Activated CD8-positive, alpha-beta T cell treated with anti-CD3 and anti-CD28 coated beads, Interleukin-2, amount 10 ng/mL, durations not matched to agents 7 days and 5 days (primary cell): ENCODE data around the gene APOBEC3G. TPM values are rescaled to one million over a fixed set of nuclear protein-coding genes. Genes with fewer than 3 reads are reported as not detected.

Experiments used
- ATAC-seq: fragments of 150-1000 bp; cut with Tn5 transposase; one replicate; pipeline ENCODE4 v1.10.0; 2021; ENCODE audit warnings: moderate library complexity
- CTCF ChIA-PET: fragments of 350-600 bp; sonication (Branson Sonifier 250); formaldehyde crosslinking; loops from one replicate; lab custom pipeline; 2021; ENCODE audit warnings: antibody characterized with exemption; lab: Charles Lee
- POLR2A ChIA-PET: fragments of 350-600 bp; sonication (Branson Sonifier 250); formaldehyde crosslinking; loops from one replicate; lab custom pipeline; 2021; ENCODE audit warnings: antibody characterized with exemption; lab: Charles Lee
- DNase-seq: peaks from one replicate; pipeline ENCODE4 v3.0.0-alpha.2; 2020
- H3K27ac Mint-ChIP-seq: one replicate; pipeline ENCODE4 v1.8.0; 2021; ENCODE audit warnings: mild to moderate bottlenecking, mixed read lengths
- H3K27me3 Mint-ChIP-seq: one replicate; pipeline ENCODE4 v1.8.0; 2021; ENCODE audit warnings: low read depth, mixed read lengths
- H3K36me3 Mint-ChIP-seq: one replicate; pipeline ENCODE4 v1.8.0; 2021; ENCODE audit warnings: low read depth, mixed read lengths
- H3K4me1 Mint-ChIP-seq: one replicate; pipeline ENCODE4 v1.8.0; 2021; ENCODE audit warnings: low read depth, mixed read lengths
- H3K4me3 Mint-ChIP-seq: one replicate; pipeline ENCODE4 v1.8.0; 2021; ENCODE audit warnings: mild to moderate bottlenecking, mixed read lengths
- H3K9me3 Mint-ChIP-seq: one replicate; pipeline ENCODE4 v1.8.0; 2022; ENCODE audit warnings: mixed read lengths; ENCODE audit not compliant: insufficient read depth
- total RNA-seq, 2 experiments: library from RNA; stranded (reverse); gene quantifications; one replicate each; pipeline ENCODE4 v1.2.3, GENCODE V29; 2021

Gene APOBEC3G
- total RNA-seq, 2 experiments from 2014 or later: 134 to 138 TPM

DNA sequence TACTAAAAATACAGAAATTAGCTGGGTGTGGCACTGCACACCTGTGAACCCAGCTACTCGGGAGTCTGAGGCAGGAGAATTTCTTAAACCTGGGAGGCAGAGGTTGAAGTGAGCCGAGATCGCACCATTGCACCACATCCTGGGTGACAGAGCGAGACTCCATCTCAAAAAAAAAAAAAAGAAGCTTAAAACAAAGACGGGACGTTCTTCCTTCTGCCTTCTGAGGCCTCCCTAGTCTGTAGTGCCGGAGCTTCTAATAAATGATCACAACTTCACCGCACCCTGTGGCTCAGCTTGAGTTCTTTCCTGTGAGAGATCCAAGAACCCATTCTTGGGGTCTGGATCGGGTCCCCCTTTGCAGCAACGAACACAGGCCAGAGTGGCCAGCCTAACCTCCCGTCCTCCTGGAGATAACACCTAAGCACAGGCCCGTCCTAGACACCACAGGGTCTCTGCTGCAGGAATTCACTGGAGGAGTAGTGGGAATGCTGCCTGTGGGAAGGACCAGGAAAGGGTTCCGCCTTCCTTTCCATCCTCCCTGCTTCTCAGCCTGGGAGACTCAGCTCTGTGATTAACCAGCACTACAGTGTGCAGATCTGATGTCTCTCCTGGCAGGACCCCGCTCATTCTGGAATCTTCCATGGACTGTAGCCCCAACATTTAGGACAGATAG is 17.8 kb downstream of the APOBEC3G start:
- Mint-ChIP-seq H3K27ac (peak overlapping the region; percentile 95), H3K4me1 (peaks cover 98% of the 10 kb centered on the region), H3K27me3 (no peaks in the 10 kb centered on the region), H3K9me3 (no peaks in the 10 kb centered on the region), H3K36me3 (peaks cover 38% of the 10 kb centered on the region), H3K4me3 (peak overlapping the region; percentile 52)
- DNase-seq: peak; percentile 48
- ChIA-PET POLR2A (interaction anchor here (0.9 to 1.0 kb wide), 3 partner anchors 16 to 224 kb away, joined by 3 read pairs; no protein-coding TSS in a partner anchor), CTCF (interaction anchor here (1.1 to 1.5 kb wide), 4 partner anchors 21 to 92 kb away, joined by 3 to 4 read pairs (median 4); no protein-coding TSS in a partner anchor)
- no peak for ATAC-seq

DNA sequence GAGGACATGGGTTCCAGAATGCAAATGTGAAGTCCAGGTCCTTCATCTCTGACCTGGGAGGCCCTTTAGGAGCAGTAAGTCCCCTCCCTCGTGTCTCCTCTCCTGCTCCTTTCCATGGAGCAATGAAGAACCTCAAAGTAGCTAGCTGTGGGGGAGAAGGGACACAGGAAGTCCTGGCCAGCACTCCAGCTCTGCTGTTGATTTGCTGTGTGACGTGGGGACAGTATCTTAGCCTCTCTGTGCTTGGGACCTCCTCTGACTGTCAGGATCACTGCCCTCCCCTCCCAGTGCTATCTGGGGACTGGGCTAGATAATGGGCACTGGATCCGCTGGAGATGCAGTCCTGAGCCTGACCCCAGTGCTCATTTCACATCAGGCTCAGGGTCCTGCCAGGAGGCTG is 18.9 kb downstream of the APOBEC3G start:
- ChIA-PET CTCF (interaction anchor here (1.4 kb wide), 1 partner anchor 93 kb away, joined by 4 read pairs; no protein-coding TSS in a partner anchor), POLR2A (interaction anchor here (0.8 kb wide), 1 partner anchor 74 kb away, joined by 3 read pairs; no protein-coding TSS in a partner anchor)
- DNase-seq (no peak), ATAC-seq (no peak)
- Mint-ChIP-seq H3K4me3 (peak overlapping the region; percentile 45), H3K27me3 (no peaks in the 10 kb centered on the region), H3K36me3 (peaks cover 37% of the 10 kb centered on the region), H3K4me1 (peaks cover 97% of the 10 kb centered on the region), H3K9me3 (no peaks in the 10 kb centered on the region), H3K27ac (peak overlapping the region; percentile 95)

DNA sequence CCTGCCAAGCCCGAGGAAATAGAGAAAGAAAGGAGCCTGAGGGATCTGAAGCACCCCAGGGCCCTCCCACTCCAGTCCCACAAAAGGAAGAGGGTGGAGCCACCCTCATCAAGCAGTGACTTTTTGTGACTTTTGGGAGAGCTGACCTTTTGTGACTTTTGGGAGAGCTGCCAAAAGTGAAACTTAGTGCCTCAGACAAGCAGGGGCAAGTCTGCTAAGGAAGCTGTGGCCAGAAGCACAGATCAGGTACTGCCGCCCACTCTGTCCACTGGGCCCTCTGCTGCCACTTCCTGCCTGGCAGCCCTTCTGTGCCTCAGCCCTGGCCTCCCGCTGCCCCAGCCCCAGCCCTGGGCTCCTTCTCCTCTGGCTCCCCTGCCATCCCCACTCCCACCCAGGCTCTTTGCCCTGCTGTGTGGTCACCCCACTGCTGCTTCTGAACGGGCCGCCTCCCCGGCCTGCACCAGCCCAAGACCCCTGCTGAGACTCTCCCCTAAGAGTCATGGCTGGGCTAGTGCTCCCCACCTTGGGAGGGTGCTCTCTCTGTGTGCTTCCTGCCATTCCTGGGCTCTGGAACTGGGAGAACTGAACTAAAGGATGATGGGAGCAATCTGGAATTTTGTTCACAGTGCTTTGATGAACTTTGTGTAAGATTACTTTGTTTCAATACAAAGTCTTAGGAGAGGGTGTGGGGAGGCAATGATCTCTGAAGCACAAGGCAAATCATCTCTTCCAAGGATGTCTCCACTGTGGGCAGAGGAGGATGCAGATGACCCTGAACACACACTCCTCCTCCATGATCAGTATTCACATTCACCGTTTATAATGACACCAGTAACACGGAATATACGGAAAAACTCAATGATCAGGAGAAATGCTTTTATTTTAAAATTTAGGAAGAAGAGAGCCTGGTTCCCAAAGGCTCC is 20.3 kb downstream of the APOBEC3G start, which contains the start of gene APOBEC3H:
TSS of gene APOBEC3H (plus strand) at position 147 of the 923 bp plus-strand sequence. CDS start 3,035 bp downstream, outside the sequence.
- DNase-seq: peak; percentile 70
- Mint-ChIP-seq H3K36me3 (peaks cover 29% of the 10 kb centered on the region), H3K4me1 (peaks cover 84% of the 10 kb centered on the region), H3K27me3 (no peaks in the 10 kb centered on the region), H3K4me3 (peak within 1 kb of the TSS; percentile 90), H3K27ac (peak within 1 kb of the TSS; percentile 95), H3K9me3 (no peaks in the 10 kb centered on the region)
- POLR2A ChIA-PET: interaction anchor here (0.7 to 2.4 kb wide), 6 partner anchors 8 to 1288 kb away, joined by 3 to 13 read pairs (median 4); no protein-coding TSS in a partner anchor
- CTCF ChIA-PET: interaction anchor here (0.7 to 1.5 kb wide), 3 partner anchors 20 to 46 kb away, joined by 3 to 6 read pairs (median 3); no protein-coding TSS in a partner anchor
- ATAC-seq: peak; percentile 71

DNA sequence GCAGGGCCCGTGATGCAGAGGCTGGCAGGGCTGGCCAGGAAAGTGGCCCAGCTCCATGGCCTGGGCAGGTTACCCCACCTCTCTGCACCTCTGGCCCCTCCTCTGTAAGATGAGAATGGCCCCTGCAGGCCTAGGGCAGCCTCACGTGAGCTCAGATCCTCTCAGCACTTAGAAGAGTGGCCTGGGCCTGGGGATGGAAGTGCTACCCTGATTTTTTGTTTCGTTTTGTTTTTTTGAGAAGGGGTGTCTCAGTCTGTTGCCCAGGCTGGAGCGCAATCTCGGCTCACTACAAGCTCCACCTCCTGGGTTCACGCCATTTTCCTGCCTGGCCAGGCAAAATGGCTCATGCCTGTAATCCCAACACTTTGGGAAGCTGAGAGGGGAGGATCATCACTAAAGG is 21.0 kb downstream of the APOBEC3G start:
- peak overlapping the region; percentile 95 for H3K27ac Mint-ChIP-seq
- no peak for DNase-seq
- H3K4me1 Mint-ChIP-seq: peaks cover 78% of the 10 kb centered on the region
- CTCF ChIA-PET: interaction anchor here (0.6 to 1.5 kb wide), 4 partner anchors 20 to 531 kb away, joined by 3 to 6 read pairs (median 3); partner anchors contain the start of gene APOBEC3G
- ATAC-seq: peak; percentile 22
- H3K9me3 Mint-ChIP-seq: no peaks in the 10 kb centered on the region
- peak overlapping the region; percentile 90 for H3K4me3 Mint-ChIP-seq
- H3K36me3 Mint-ChIP-seq: peaks cover 32% of the 10 kb centered on the region
- no peaks in the 10 kb centered on the region for H3K27me3 Mint-ChIP-seq
- POLR2A ChIA-PET: interaction anchor here (0.6 to 2.4 kb wide), 9 partner anchors 8 to 30 kb away, joined by 3 to 13 read pairs (median 4); partner anchors contain the start of gene APOBEC3G

DNA sequence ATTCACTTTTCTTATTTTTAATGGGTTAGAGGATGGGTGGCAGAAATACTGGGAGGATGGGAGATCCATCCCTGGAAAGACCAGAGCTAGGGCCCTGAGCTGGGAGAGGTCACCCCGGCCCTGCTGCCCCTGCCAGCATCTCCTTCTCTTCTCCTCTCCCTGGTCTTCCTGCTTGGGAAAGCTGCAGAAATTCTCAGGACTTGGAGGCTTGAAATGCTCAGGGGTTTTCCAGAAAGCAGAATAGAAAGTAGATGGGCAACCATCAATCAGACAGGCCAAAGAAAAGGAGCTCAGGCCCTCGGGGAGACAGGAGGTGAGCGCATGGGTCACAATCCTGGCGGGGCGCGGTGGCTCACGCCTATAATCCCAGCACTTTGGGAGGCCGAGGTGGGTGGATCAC is 21.5 kb downstream of the APOBEC3G start:
- ChIA-PET CTCF (interaction anchor here (0.6 to 1.5 kb wide), 6 partner anchors 12 to 532 kb away, joined by 3 to 6 read pairs (median 3); partner anchors contain the start of gene APOBEC3G), POLR2A (interaction anchor here (0.6 to 2.4 kb wide), 11 partner anchors 8 to 397 kb away, joined by 3 to 13 read pairs (median 4); partner anchors contain the start of gene APOBEC3G)
- Mint-ChIP-seq H3K4me1 (peaks cover 78% of the 10 kb centered on the region), H3K4me3 (peak overlapping the region; percentile 90), H3K27ac (peak overlapping the region; percentile 95), H3K9me3 (no peaks in the 10 kb centered on the region), H3K27me3 (no peaks in the 10 kb centered on the region), H3K36me3 (peaks cover 37% of the 10 kb centered on the region)
- no peak for ATAC-seq
- no peak for DNase-seq

DNA sequence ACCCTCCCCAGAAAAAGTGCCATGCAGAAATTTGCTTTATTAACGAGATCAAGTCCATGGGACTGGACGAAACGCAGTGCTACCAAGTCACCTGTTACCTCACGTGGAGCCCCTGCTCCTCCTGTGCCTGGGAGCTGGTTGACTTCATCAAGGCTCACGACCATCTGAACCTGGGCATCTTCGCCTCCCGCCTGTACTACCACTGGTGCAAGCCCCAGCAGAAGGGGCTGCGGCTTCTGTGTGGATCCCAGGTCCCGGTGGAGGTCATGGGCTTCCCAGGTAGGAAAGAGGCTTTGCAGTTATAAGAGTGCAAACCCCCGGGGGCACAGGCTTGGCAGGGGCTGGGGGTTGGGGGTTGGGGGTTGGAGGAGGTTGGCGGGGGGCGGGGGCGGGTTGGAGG is 24.2 kb downstream of the APOBEC3G start:
- H3K27me3 Mint-ChIP-seq: no peaks in the 10 kb centered on the region
- DNase-seq: no peak
- CTCF ChIA-PET: no interaction called here
- no peak overlapping the region for H3K4me3 Mint-ChIP-seq
- H3K36me3 Mint-ChIP-seq: peaks cover 32% of the 10 kb centered on the region
- ATAC-seq: no peak
- POLR2A ChIA-PET: no interaction called here
- no peaks in the 10 kb centered on the region for H3K9me3 Mint-ChIP-seq
- H3K27ac Mint-ChIP-seq: no peak overlapping the region
- peaks cover 52% of the 10 kb centered on the region for H3K4me1 Mint-ChIP-seq

DNA sequence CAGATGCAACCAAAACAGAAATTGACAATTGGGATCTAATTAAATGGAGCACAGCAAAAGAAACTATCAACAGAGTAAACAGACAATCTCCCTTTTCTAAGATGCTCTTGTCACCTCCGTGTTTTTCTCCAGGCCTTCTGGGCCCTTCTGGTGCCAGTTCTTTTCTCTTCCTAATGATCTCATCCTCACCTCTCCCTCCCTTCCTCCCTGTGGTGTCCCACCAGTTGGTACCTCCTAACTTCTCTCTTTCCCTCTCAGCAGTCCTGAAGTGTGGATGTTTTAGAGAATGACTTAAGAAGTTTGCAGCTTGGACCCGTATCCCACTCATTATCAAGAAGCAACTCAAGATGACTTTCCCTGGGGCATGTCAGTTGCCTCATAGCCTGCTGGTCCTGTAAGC is 26.4 kb downstream of the APOBEC3G start:
- H3K36me3 Mint-ChIP-seq: peaks cover 21% of the 10 kb centered on the region
- ChIA-PET POLR2A (no interaction called here), CTCF (no interaction called here)
- no peaks in the 10 kb centered on the region for H3K27me3 Mint-ChIP-seq
- no peak overlapping the region for H3K4me3 Mint-ChIP-seq
- DNase-seq: no peak
- H3K27ac Mint-ChIP-seq: peak overlapping the region; percentile 39
- no peak for ATAC-seq
- no peaks in the 10 kb centered on the region for H3K9me3 Mint-ChIP-seq
- peaks cover 31% of the 10 kb centered on the region for H3K4me1 Mint-ChIP-seq

DNA sequence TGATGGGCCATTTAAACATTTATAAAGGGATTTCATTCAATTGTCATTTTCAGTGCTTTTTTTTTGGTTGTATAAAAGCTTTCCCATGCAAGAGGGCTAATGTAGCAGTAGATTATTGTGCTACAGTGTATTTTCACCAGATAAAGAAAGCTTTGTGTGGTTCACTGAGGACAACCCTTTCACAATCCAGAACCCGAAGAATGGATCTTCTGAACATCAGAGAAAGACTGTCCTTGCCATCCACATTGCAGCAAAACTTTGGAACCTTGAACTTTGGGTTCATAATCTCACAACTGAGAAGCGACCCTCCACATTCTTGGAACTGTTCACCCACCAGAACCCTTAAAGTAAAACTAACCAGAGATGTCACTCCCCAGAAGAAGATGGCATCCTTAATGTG is 29.3 kb downstream of the APOBEC3G start:
- DNase-seq (no peak), ATAC-seq (no peak)
- H3K9me3 Mint-ChIP-seq: no peaks in the 10 kb centered on the region
- peaks cover 12% of the 10 kb centered on the region for H3K36me3 Mint-ChIP-seq
- ChIA-PET CTCF (interaction anchor here (1.1 kb wide), 1 partner anchor 12 kb away, joined by 3 read pairs; no protein-coding TSS in a partner anchor), POLR2A (no interaction called here)
- no peaks in the 10 kb centered on the region for H3K27me3 Mint-ChIP-seq
- H3K4me1 Mint-ChIP-seq: peaks cover 15% of the 10 kb centered on the region
- H3K4me3 Mint-ChIP-seq: no peak overlapping the region
- no peak overlapping the region for H3K27ac Mint-ChIP-seq

DNA sequence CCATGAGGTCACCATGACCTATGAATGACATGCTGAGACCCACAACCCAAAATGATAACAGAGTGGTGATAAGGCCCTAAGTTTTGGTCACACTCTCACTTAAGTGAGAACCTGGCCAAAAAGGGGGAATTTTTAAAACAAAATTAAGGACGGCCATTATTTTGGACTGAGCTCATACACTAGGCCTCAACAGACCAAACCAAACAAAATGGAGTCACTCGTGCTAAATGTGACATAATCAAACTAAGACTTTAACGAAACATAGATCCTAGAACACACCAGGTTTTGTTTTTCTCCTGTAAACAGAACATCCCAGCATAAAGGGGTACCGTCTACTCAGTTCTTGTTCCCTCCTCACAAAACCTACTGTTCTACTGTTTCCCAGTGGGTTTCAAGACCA is 31.4 kb downstream of the APOBEC3G start:
- Mint-ChIP-seq H3K9me3 (no peaks in the 10 kb centered on the region), H3K36me3 (peaks cover 2% of the 10 kb centered on the region), H3K4me3 (no peak overlapping the region), H3K27ac (no peak overlapping the region), H3K27me3 (no peaks in the 10 kb centered on the region), H3K4me1 (peaks cover 10% of the 10 kb centered on the region)
- DNase-seq: no peak
- ATAC-seq: no peak
- POLR2A ChIA-PET: interaction anchor here (3.3 kb wide), 1 partner anchor 10 kb away, joined by 13 read pairs; no protein-coding TSS in a partner anchor
- CTCF ChIA-PET: interaction anchor here (1.5 kb wide), 1 partner anchor 9 kb away, joined by 4 read pairs; no protein-coding TSS in a partner anchor

DNA sequence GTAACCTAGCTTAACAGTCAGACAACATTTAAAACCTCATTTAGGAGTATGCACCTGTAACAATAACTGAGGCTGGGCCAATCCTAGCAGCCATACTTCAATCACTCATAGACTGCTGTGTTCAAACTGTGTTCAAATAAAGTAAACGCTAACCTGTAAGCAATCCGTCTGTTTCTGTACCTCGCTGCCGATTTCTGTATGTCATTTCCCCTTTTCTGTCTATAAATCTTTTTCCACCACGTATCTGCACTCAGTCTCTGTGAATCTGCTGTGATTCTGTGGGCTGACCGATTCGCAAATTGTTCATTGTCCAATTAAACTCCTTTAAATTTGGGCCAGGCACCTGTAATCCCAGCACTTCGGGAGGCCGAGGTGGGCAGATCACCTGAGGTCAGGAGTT is 32.3 kb downstream of the APOBEC3G start:
- CTCF ChIA-PET: interaction anchor here (1.5 kb wide), 1 partner anchor 8 kb away, joined by 4 read pairs; no protein-coding TSS in a partner anchor
- H3K9me3 Mint-ChIP-seq: no peaks in the 10 kb centered on the region
- peaks cover 9% of the 10 kb centered on the region for H3K4me1 Mint-ChIP-seq
- DNase-seq: no peak
- H3K36me3 Mint-ChIP-seq: no peaks in the 10 kb centered on the region
- ATAC-seq: no peak
- POLR2A ChIA-PET: interaction anchor here (3.3 kb wide), 1 partner anchor 11 kb away, joined by 13 read pairs; no protein-coding TSS in a partner anchor
- no peaks in the 10 kb centered on the region for H3K27me3 Mint-ChIP-seq
- H3K4me3 Mint-ChIP-seq: no peak overlapping the region
- no peak overlapping the region for H3K27ac Mint-ChIP-seq
